ENCODE data around the gene FSHR.

Gene FSHR

DNA sequence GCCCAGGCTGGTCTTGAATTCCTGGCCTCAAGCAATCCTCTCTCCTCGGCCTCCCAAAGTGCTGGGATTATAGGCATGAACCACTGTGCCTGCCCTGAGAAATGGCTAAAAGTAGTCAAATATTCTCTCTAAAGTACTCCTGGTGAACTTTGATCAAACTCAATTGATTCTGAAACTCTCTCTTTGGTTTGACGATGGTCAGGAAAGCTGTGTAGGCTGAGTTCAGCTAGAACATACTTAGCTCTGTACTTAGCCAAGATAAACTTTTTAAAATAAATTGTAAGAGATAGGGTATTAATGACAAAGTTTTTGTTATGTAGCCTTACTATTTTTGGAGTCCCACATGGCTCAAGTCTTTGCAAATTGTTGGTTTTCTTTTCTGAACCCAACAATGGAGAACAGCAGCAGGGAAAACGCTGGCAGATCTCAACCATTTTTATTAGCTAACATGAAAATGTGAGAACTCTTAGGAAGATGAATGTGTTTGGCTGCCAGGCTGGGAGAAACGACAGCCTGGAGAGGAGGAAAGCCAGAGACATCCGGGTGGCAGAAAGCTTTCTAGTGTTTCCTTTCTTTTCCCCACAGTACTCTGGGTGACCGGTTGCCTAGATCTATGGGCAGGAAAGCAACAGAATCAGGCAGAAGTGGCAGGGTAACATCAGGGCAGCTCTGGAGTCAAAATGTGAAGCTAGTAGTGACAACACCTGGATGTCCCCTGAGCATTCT, 205.8 kb downstream of the FSHR start:
- H3K36me3 ChIP-seq (ENCODE audit: control insufficient read depth, insufficient read depth, low read length), result no peaks in the 10 kb centered on the region
- H3K4me3 ChIP-seq (replicated peaks; ENCODE audit: low read depth, low read length), result no peak overlapping the region
- no peaks in the 10 kb centered on the region for H3K27me3 ChIP-seq (replicated peaks; ENCODE audit: control insufficient read depth, insufficient read depth, low read length)
- TF ChIP-seq CTCF (IDR thresholded peaks at IDR 0.05; ENCODE audit: insufficient read depth, low read length, poor library complexity, severe bottlenecking), result no peak
- no peak for DNase-seq (ENCODE audit: extremely low read depth, insufficient read length)

- peak; percentile 18 for DNase-seq (ENCODE audit: extremely low read depth, insufficient read length)
- Histone ChIP-seq H3K27me3 (replicated peaks; ENCODE audit: control insufficient read depth, insufficient read depth, low read length) (no peaks in the 10 kb centered on the region), H3K36me3 (ENCODE audit: control insufficient read depth, insufficient read depth, low read length) (no peaks in the 10 kb centered on the region), H3K4me3 (replicated peaks; ENCODE audit: low read depth, low read length) (no peak overlapping the region)
- TF ChIP-seq CTCF (IDR thresholded peaks at IDR 0.05; ENCODE audit: insufficient read depth, low read length, poor library complexity, severe bottlenecking), result peak; percentile 78
Measured at GRCh38 chr2:48946449-48947048, 207.8 kb downstream of the FSHR start.

DNA sequence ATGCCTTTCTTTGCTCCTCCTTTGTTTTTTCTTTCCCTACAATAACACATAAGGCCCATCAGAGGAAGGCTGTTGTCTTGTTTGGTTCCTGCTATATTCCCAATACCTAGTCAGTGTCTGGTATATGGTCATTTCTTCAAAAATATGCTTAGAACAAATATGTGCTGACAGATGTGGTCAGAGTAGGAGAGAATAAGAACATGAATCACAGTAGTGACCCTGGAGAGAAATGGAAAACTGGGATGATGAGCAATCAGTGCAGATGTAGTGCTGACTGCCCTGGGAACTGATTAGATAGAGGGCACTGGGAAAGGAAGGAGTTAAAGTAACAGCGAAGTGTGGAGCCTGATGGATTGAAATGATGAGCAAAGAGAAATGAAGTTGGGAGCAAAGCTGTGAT, 209.4 kb downstream of the FSHR start:
- no peaks in the 10 kb centered on the region for H3K27me3 ChIP-seq (replicated peaks; ENCODE audit: control insufficient read depth, insufficient read depth, low read length)
- H3K4me3 ChIP-seq (replicated peaks; ENCODE audit: low read depth, low read length), result no peak overlapping the region
- no peak for TF ChIP-seq CTCF (IDR thresholded peaks at IDR 0.05; ENCODE audit: insufficient read depth, low read length, poor library complexity, severe bottlenecking)
- no peak for DNase-seq (ENCODE audit: extremely low read depth, insufficient read length)
- H3K36me3 ChIP-seq (ENCODE audit: control insufficient read depth, insufficient read depth, low read length), result no peaks in the 10 kb centered on the region

- Histone ChIP-seq H3K4me3 (replicated peaks; ENCODE audit: low read depth, low read length) (no peak overlapping the region), H3K27me3 (replicated peaks; ENCODE audit: control insufficient read depth, insufficient read depth, low read length) (no peaks in the 10 kb centered on the region), H3K36me3 (ENCODE audit: control insufficient read depth, insufficient read depth, low read length) (no peaks in the 10 kb centered on the region)
- no peak for DNase-seq (ENCODE audit: extremely low read depth, insufficient read length)
- TF ChIP-seq CTCF (IDR thresholded peaks at IDR 0.05; ENCODE audit: insufficient read depth, low read length, poor library complexity, severe bottlenecking), result no peak
Measured at GRCh38 chr2:48943436-48943835, 210.9 kb downstream of the FSHR start.

- TF ChIP-seq CTCF (IDR thresholded peaks at IDR 0.05; ENCODE audit: insufficient read depth, low read length, poor library complexity, severe bottlenecking), result no peak
- H3K36me3 ChIP-seq (ENCODE audit: control insufficient read depth, insufficient read depth, low read length), result no peaks in the 10 kb centered on the region
- no peaks in the 10 kb centered on the region for H3K27me3 ChIP-seq (replicated peaks; ENCODE audit: control insufficient read depth, insufficient read depth, low read length)
- no peak overlapping the region for H3K4me3 ChIP-seq (replicated peaks; ENCODE audit: low read depth, low read length)
- DNase-seq (ENCODE audit: extremely low read depth, insufficient read length), result no peak
Measured at GRCh38 chr2:48941908-48942307, 212.4 kb downstream of the FSHR start.
